Common myeloid progenitor, CD34-positive (primary cell): ENCODE results near the gene KNDC1.

Experiments used
- CTCF ChIA-PET: fragments of 350-600 bp; sonication (Branson Sonifier 250); formaldehyde crosslinking; loops from one replicate; lab custom pipeline; 2021; ENCODE audit warnings: antibody characterized with exemption; lab: Charles Lee
- POLR2A ChIA-PET: fragments of 350-600 bp; sonication (Branson Sonifier 250); formaldehyde crosslinking; loops from one replicate; lab custom pipeline; 2021; ENCODE audit warnings: antibody characterized with exemption; lab: Charles Lee
- DNase-seq, 3 donors: peaks; one replicate each; pipeline versions ENCODE4 v3.0.0 to v3.0.0-alpha.2; 2013
- H3K27ac ChIP-seq, 2 experiments: 1 replicate in 1 of 2; 2 replicates in 1 of 2; pipeline ENCODE4 v1.7.0; 2013; ENCODE audit warnings: inconsistent platforms in 2 of 2, low read length in 2 of 2, mild to moderate bottlenecking in 2 of 2, low read depth in 1 of 2, moderate library complexity in 1 of 2; ENCODE audit not compliant: severe bottlenecking in 2 of 2, insufficient read depth in 1 of 2, poor library complexity in 1 of 2
- H3K27me3 ChIP-seq, 5 experiments: replicated peaks in 2 of 5; 1 replicate in 3 of 5; 2 replicates in 2 of 5; pipeline versions ENCODE4 v1.6.1 to v1.7.0; 2013; ENCODE audit warnings: low read length in 4 of 5, mild to moderate bottlenecking in 2 of 5, moderate library complexity in 2 of 5, inconsistent platforms in 1 of 5; ENCODE audit not compliant: insufficient read depth in 5 of 5, control insufficient read depth in 4 of 5
- H3K36me3 ChIP-seq, 4 experiments: 1 replicate in 2 of 4; 2 replicates in 2 of 4; pipeline versions ENCODE4 v1.6.1 to v1.7.0; 2013; ENCODE audit warnings: low read length in 3 of 4, control low read depth in 1 of 4, mild to moderate bottlenecking in 1 of 4; ENCODE audit not compliant: control insufficient read depth in 4 of 4, insufficient read depth in 4 of 4
- H3K4me1 ChIP-seq, 4 experiments: 1 replicate in 3 of 4; 2 replicates in 1 of 4; pipeline versions ENCODE4 v1.6.1 to v1.7.1; 2013; ENCODE audit warnings: low read length in 3 of 4, mild to moderate bottlenecking in 3 of 4, control low read depth in 1 of 4, inconsistent platforms in 1 of 4, moderate library complexity in 1 of 4; ENCODE audit not compliant: control insufficient read depth in 4 of 4, insufficient read depth in 4 of 4; ENCODE audit errors: control extremely low read depth in 1 of 4
- H3K4me3 ChIP-seq, 7 experiments: 1 replicate in 4 of 7; 2 replicates in 3 of 7; pipeline versions ENCODE4 v1.5.1 to v1.7.0; 2013; ENCODE audit warnings: mild to moderate bottlenecking in 7 of 7, low read length in 6 of 7, moderate library complexity in 6 of 7, inconsistent platforms in 2 of 7, low read depth in 2 of 7, control low read depth in 1 of 7; ENCODE audit not compliant: insufficient read depth in 4 of 7, control insufficient read depth in 1 of 7; ENCODE audit errors: extremely low read depth in 1 of 7
- H3K9me3 ChIP-seq, 5 experiments: 1 replicate in 4 of 5; 2 replicates in 1 of 5; pipeline versions ENCODE4 v1.6.1 to v1.7.1; 2013; ENCODE audit warnings: low read length in 4 of 5, mild to moderate bottlenecking in 2 of 5, inconsistent platforms in 1 of 5, low read depth in 1 of 5, moderate library complexity in 1 of 5; ENCODE audit not compliant: control insufficient read depth in 4 of 5, insufficient read depth in 2 of 5; ENCODE audit errors: control extremely low read depth in 1 of 5
- WGBS: methylation state at CpG from one replicate; pipeline ENCODE4 v1.1.5; 2013; ENCODE audit not compliant: insufficient coverage; 5-methylcytosine and 5-hydroxymethylcytosine counted together

KNDC1 gene

GRCh38 chr10:133253361-133253955 lies 93.4 kb downstream of the KNDC1 start:
- ChIA-PET POLR2A (no interaction called here), CTCF (interaction anchor here (0.8 kb wide), 1 partner anchor 10 kb away, joined by 3 read pairs; no protein-coding TSS in a partner anchor)
- no peak for DNase-seq
- H3K9me3 ChIP-seq = no peaks in the 10 kb centered on the region
- H3K4me1 ChIP-seq = peaks cover 5 to 30% (median 24%) of the 10 kb centered on the region in 4 experiments
- WGBS = 94% methylated on average over 21 of the region's 22 CpGs
- H3K27ac ChIP-seq = no peak overlapping the region
- H3K36me3 ChIP-seq = no peaks in the 10 kb centered on the region
- no peak overlapping the region for H3K4me3 ChIP-seq
- no peaks in the 10 kb centered on the region for H3K27me3 ChIP-seq

DNA sequence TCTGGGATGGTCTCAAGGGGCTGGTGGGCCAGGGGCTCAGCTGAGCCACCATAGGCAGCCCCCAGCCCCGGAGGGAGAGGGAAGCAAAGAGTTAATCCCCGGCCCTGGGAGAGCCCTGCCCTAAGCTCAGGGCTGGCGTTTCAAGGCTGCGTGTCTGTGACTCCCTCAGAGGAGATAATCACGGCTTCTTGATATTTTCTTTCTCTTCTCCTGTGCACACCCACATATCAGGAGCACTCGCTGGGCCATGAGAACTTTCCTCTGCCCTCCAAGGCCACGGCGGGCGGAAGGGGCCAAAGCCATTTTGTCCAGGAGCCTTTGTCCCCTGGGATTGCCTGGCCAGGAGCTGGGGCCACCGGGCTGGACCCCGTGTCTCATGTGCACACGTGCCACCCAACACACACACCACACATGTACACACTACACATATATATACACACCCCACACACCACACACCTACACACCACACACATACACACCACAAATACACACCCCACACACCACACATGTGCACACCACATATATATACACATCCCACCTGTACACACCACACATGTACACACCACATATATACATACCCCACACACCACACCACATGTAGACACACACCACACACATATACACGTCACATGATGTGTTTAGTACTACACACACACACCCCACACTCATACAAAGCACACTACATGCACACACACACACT lies 94.6 kb downstream of the KNDC1 start:
- CTCF ChIA-PET = interaction anchor here (0.7 to 6.8 kb wide), 2 partner anchors 9 to 23 kb away, joined by 4 to 112 read pairs; partner anchors contain the start of gene ADAM8
- Histone ChIP-seq H3K27me3 (no peaks in the 10 kb centered on the region), H3K27ac (no peak overlapping the region), H3K36me3 (no peaks in the 10 kb centered on the region), H3K4me1 (peaks cover 5 to 41% (median 36%) of the 10 kb centered on the region in 4 experiments), H3K9me3 (no peaks in the 10 kb centered on the region), H3K4me3 (no peak overlapping the region)
- no peak for DNase-seq
- WGBS = 97% methylated on average over 9 of the region's 13 CpGs
- POLR2A ChIA-PET = no interaction called here

- CTCF ChIA-PET = interaction anchor here (6.7 to 6.8 kb wide), 2 partner anchors 9 to 22 kb away, joined by 44 to 112 read pairs; partner anchors contain the start of gene ADAM8
- 93% methylated on average over 6 of the region's 15 CpGs for WGBS
- POLR2A ChIA-PET = no interaction called here
Observed at GRCh38 chr10:133255323-133255722, 95.3 kb downstream of the KNDC1 start.

GRCh38 chr10:133257489-133258065 lies 97.6 kb downstream of the KNDC1 start:
- peaks cover 8 to 66% (median 62%) of the 10 kb centered on the region in 4 experiments for H3K4me1 ChIP-seq
- no peaks in the 10 kb centered on the region for H3K27me3 ChIP-seq
- peaks cover 0 to 2% (median 0%) of the 10 kb centered on the region in 4 experiments for H3K36me3 ChIP-seq
- H3K9me3 ChIP-seq = no peaks in the 10 kb centered on the region
- peak in 2 of 3 donors; percentile 59 to 71 for DNase-seq
- ChIA-PET CTCF (interaction anchor here (0.5 to 6.8 kb wide), 9 partner anchors 11 to 114 kb away, joined by 3 to 112 read pairs (median 8); partner anchors contain the start of gene ADAM8), POLR2A (interaction anchor here (0.9 to 3.2 kb wide), 5 partner anchors 10 to 24 kb away, joined by 3 to 54 read pairs (median 11); partner anchors contain the start of gene ADAM8)
- 0% methylated on average over 18 of the region's 27 CpGs for WGBS
- peak overlapping the region in 4 of 7 experiments; percentile 40 to 52 (median 44) for H3K4me3 ChIP-seq
- peak overlapping the region in 1 of 2 experiments; percentile 79 for H3K27ac ChIP-seq

More at GRCh38 chr10:133255323-133255722, 95.3 kb downstream of the KNDC1 start:
- no peak overlapping the region for H3K27ac ChIP-seq
- H3K36me3 ChIP-seq = no peaks in the 10 kb centered on the region
- H3K27me3 ChIP-seq = no peaks in the 10 kb centered on the region
- no peak overlapping the region for H3K4me3 ChIP-seq
- no peaks in the 10 kb centered on the region for H3K9me3 ChIP-seq
- peaks cover 5 to 48% (median 43%) of the 10 kb centered on the region in 4 experiments for H3K4me1 ChIP-seq
- no peak for DNase-seq

GRCh38 chr10:133258066-133258817 lies 98.2 kb downstream of the KNDC1 start:
- Histone ChIP-seq H3K4me3 (peak overlapping the region in 4 of 7 experiments; percentile 11 to 41 (median 34)), H3K9me3 (no peaks in the 10 kb centered on the region), H3K27me3 (no peaks in the 10 kb centered on the region), H3K36me3 (peaks cover 0 to 9% (median under 1%) of the 10 kb centered on the region in 4 experiments), H3K4me1 (peaks cover 8 to 72% (median 68%) of the 10 kb centered on the region in 4 experiments), H3K27ac (peak overlapping the region in 1 of 2 experiments; percentile 79)
- peak in 2 of 3 donors; percentile 62 to 73 for DNase-seq
- ChIA-PET CTCF (interaction anchor here (1.1 to 6.8 kb wide), 10 partner anchors 11 to 115 kb away, joined by 3 to 112 read pairs (median 7); partner anchors contain the start of gene ADAM8), POLR2A (interaction anchor here (0.9 to 3.2 kb wide), 7 partner anchors 11 to 24 kb away, joined by 3 to 54 read pairs (median 4); partner anchors contain the start of gene ADAM8)
- 20% methylated on average over 14 of the region's 21 CpGs for WGBS
